K562 (cell line): ENCODE data around the gene TTC27. TPM values are rescaled to one million over a fixed set of nuclear protein-coding genes. Genes with fewer than 3 reads are reported as not detected.
A peak's percentile ranks its signal among the peaks of the same experiment; 100 is the strongest.

Source experiments
- ATAC-seq: fragments of 200-7000 bp; cut with Tn5 transposase; 3 replicates; pipeline ENCODE4 v1.9.1; 2020; ENCODE audit warnings: moderate library complexity
- BruUV-seq: library from RNA; stranded (reverse); fragments of 400-500 nt; replicated peaks from 2 replicates; lab custom pipeline; 2021; lab: Mats Ljungman, UMichigan
- CTCF ChIA-PET: fragments of 300-600 bp; formaldehyde crosslinking; extraction: SDS; loops from one replicate; lab custom pipeline; 2021; ENCODE audit warnings: low intra/inter-chr PET ratio; lab: Yijun Ruan, JAX
- POLR2A ChIA-PET: fragments of 300-600, 350-650 bp; sonication (Branson Sonifier 250); formaldehyde crosslinking; extraction: SDS; loops from one replicate; lab custom pipeline; 2021; ENCODE audit warnings: antibody characterized with exemption, inconsistent platforms; lab: Yijun Ruan, JAX
- DNase-seq, 4 experiments: peaks; one replicate each; pipeline versions ENCODE4 v3.0.0 to v3.0.0-alpha.2; 2011 to 2018; ENCODE audit warnings: low spot score in 3 of 4, mixed read lengths in 3 of 4; ENCODE audit errors: extremely low read depth in 1 of 4
- FAIRE-seq: peaks from 2 replicates; lab custom pipeline; 2011; peaks lifted over from hg19 to GRCh38; lab: Jason Lieb, UNC
- H2AFZ ChIP-seq: 2 replicates; pipeline ENCODE4 v1.6.0; 2011; ENCODE audit warnings: low read depth, low read length, control low read depth, inconsistent platforms
- H3K27ac ChIP-seq: fragments of 200-600 bp; 3 replicates; pipeline ENCODE4 v1.8.0; 2011; ENCODE audit warnings: low read depth, mild to moderate bottlenecking, control low read depth, inconsistent platforms, low read length, moderate library complexity, mixed read lengths; ENCODE audit errors: extremely low read depth
- H3K27me3 ChIP-seq, 2 experiments: fragments of 300-600 bp in 1 of 2; 2 replicates in 1 of 2; 3 replicates in 1 of 2; pipeline versions ENCODE4 v1.6.0 to v1.8.0; 2011; ENCODE audit warnings: inconsistent platforms in 2 of 2, low read length in 2 of 2, mild to moderate bottlenecking in 1 of 2, mixed read lengths in 1 of 2, moderate library complexity in 1 of 2; ENCODE audit not compliant: control insufficient read depth in 2 of 2, insufficient read depth in 2 of 2
- H3K36me3 ChIP-seq: fragments of 300-600 bp; 3 replicates; pipeline ENCODE4 v1.8.0; 2011; ENCODE audit warnings: mild to moderate bottlenecking, low read length, inconsistent platforms; ENCODE audit not compliant: control insufficient read depth, insufficient read depth
- H3K4me1 ChIP-seq, 2 experiments: fragments of 200-600 bp in 1 of 2; replicated peaks in 1 of 2; 2 replicates in 1 of 2; 3 replicates in 1 of 2; pipeline versions ENCODE4 v1.5.1 to v1.8.0; 2011; ENCODE audit warnings: inconsistent platforms in 2 of 2, low read length in 2 of 2, mild to moderate bottlenecking in 1 of 2, mixed read lengths in 1 of 2, moderate library complexity in 1 of 2; ENCODE audit not compliant: control insufficient read depth in 2 of 2, insufficient read depth in 2 of 2
- H3K4me2 ChIP-seq: 2 replicates; pipeline ENCODE4 v1.6.1; 2011; ENCODE audit warnings: low read length, control low read depth, inconsistent platforms, mixed read lengths; ENCODE audit not compliant: insufficient read depth
- H3K4me3 ChIP-seq: fragments of 200-600 bp; sonication (generic), shearing (Covaris generic); 2 replicates; pipeline ENCODE4 v1.5.1; 2016; ENCODE audit warnings: control low read depth, inconsistent platforms
- H3K79me2 ChIP-seq: fragments of 200-600 bp; 3 replicates; pipeline ENCODE4 v1.8.0; 2011; ENCODE audit warnings: low read length, inconsistent platforms; ENCODE audit not compliant: control insufficient read depth, insufficient read depth
- H3K9ac ChIP-seq, 2 experiments: 2 replicates each; pipeline versions ENCODE4 v1.6.0 to v1.6.1; 2011; ENCODE audit warnings: low read depth in 2 of 2, low read length in 2 of 2, control low read depth in 1 of 2, inconsistent platforms in 1 of 2, mild to moderate bottlenecking in 1 of 2, mixed read lengths in 1 of 2; ENCODE audit not compliant: insufficient read depth in 1 of 2
- H3K9me1 ChIP-seq: one replicate; pipeline ENCODE4 v1.6.0; 2011; ENCODE audit warnings: inconsistent platforms, mild to moderate bottlenecking, low read length, moderate library complexity; ENCODE audit not compliant: control insufficient read depth, insufficient read depth
- H3K9me3 ChIP-seq: replicated peaks from 2 replicates; pipeline ENCODE4 v1.5.1; 2011; ENCODE audit warnings: low read depth, low read length, inconsistent platforms; ENCODE audit not compliant: control insufficient read depth, insufficient read depth
- H4K20me1 ChIP-seq: replicated peaks from 2 replicates; pipeline ENCODE4 v1.6.1; 2011; ENCODE audit warnings: low read length, inconsistent platforms, mixed read lengths; ENCODE audit not compliant: control insufficient read depth, insufficient read depth
- GTF2A2 ChIP-seq: IDR thresholded peaks from 2 replicates; pipeline ENCODE4 v1.6.1; 2016; ENCODE audit warnings: mild to moderate bottlenecking, missing genetic modification characterization, missing compliant biosample characterization
- JUND ChIP-seq, 2 experiments: IDR thresholded peaks; 2 replicates in 1 of 2; 3 replicates in 1 of 2; pipeline ENCODE4 v1.6.1; 2011; ENCODE audit warnings: borderline replicate concordance in 2 of 2, low read depth in 2 of 2, low read length in 2 of 2, improper control_type of control experiment in 1 of 2, missing biosample characterization in 1 of 2, missing genetic modification characterization in 1 of 2, missing genetic modification reagents in 1 of 2
- KAT7 ChIP-seq: sonication (generic); formaldehyde crosslinking; IDR thresholded peaks from 2 replicates; pipeline ENCODE4 v1.8.0; 2022; ENCODE audit warnings: missing genetic modification reagents, mild to moderate bottlenecking, borderline replicate concordance
- KDM1A ChIP-seq, 2 experiments: fragments of 450-650 bp; IDR thresholded peaks; 2 replicates each; pipeline ENCODE4 v1.6.1; 2016; ENCODE audit warnings: mild to moderate bottlenecking in 2 of 2
- MCM2 ChIP-seq: fragments of 450-650 bp; IDR thresholded peaks from 2 replicates; pipeline ENCODE4 v1.6.1; 2017; ENCODE audit warnings: low read depth, mild to moderate bottlenecking
- MEF2A ChIP-seq: IDR thresholded peaks from 2 replicates; pipeline ENCODE4 v1.6.1; 2011; ENCODE audit warnings: low read depth, mild to moderate bottlenecking, low read length, moderate library complexity; ENCODE audit not compliant: control insufficient read depth
- MEF2D ChIP-seq: conservative IDR thresholded peaks from 2 replicates; pipeline ENCODE4 v1.6.1; 2016; ENCODE audit warnings: low read depth, missing genetic modification characterization, missing compliant biosample characterization
- NFE2 ChIP-seq: IDR thresholded peaks from 2 replicates; pipeline ENCODE4 v1.6.1; 2014; ENCODE audit warnings: antibody characterized with exemption, low read depth
- RBFOX2 ChIP-seq: fragments of 200-400 bp; formaldehyde crosslinking; IDR thresholded peaks from 2 replicates; pipeline ENCODE4 v1.6.1; 2017; ENCODE audit warnings: low read depth, mild to moderate bottlenecking, low read length, moderate library complexity
- RFX1 ChIP-seq: fragments of 450-650 bp; IDR thresholded peaks from 2 replicates; pipeline ENCODE4 v1.6.1; 2016; ENCODE audit warnings: mild to moderate bottlenecking, moderate library complexity
- SRSF1 ChIP-seq: fragments of 200-400 bp; formaldehyde crosslinking; IDR thresholded peaks from 2 replicates; pipeline ENCODE4 v1.6.1; 2017; ENCODE audit warnings: mild to moderate bottlenecking, low read depth, low read length, moderate library complexity
- THRA ChIP-seq: fragments of 450-650 bp; IDR thresholded peaks from 2 replicates; pipeline ENCODE4 v1.6.1; 2017; ENCODE audit warnings: mild to moderate bottlenecking, moderate library complexity
- YBX1 ChIP-seq: fragments of 450-650 bp; IDR thresholded peaks from 2 replicates; pipeline ENCODE4 v1.7.1; 2016; ENCODE audit warnings: mild to moderate bottlenecking
- ZNF24 ChIP-seq: fragments of 450-650 bp; IDR thresholded peaks from 2 replicates; pipeline ENCODE4 v1.6.1; 2016
- ZNF384 ChIP-seq: IDR thresholded peaks from 2 replicates; pipeline ENCODE4 v1.6.1; 2012; ENCODE audit warnings: low read depth, low read length, improper control_type of control experiment
- in situ Hi-C: fragments of 300-500 bp; cut with MboI; formaldehyde crosslinking; loops from 4 replicates; pipeline ENCODE4 v1.15.0; 2018; ENCODE audit warnings: inconsistent platforms, mixed read lengths
- intact Hi-C: fragments of 100-400 bp; cut with micrococcal nuclease; formaldehyde crosslinking; loops from 2 replicates; pipeline ENCODE4 v1.14.2; 2022
- polyA plus RNA-seq, 8 experiments: library from polyadenylated mRNA; depleted of rRNA in 4 of 8; stranded (reverse) in 5 of 8; unstranded in 3 of 8; fragments of >200 nt; fragmentation: Nextera tagmentation in 2 of 8; fragmentation: Illumina TruSeq in 1 of 8; extraction: Ambion mirVana in 2 of 8; extraction: Trizol in 1 of 8; gene quantifications; 2 replicates each; pipeline versions ENCODE4 v1.2.1 to v1.2.3, GENCODE V29; 2011 to 2014; ENCODE audit warnings: inconsistent platforms in 1 of 8, missing spikeins in 1 of 8
- total RNA-seq, 7 experiments: library from RNA; depleted of rRNA in 6 of 7; stranded (reverse); fragments of >200 nt in 6 of 7; fragmentation: Illumina TruSeq in 2 of 7; extraction: Trizol in 2 of 7; gene quantifications; 2 replicates each; pipeline versions ENCODE4 v1.2.1 to v1.2.3, GENCODE V29; 2011 to 2021; ENCODE audit warnings: low replicate concordance in 1 of 7
- TF ChIP-seq, protein P1 (sequence below): sonication (generic); formaldehyde crosslinking; IDR thresholded peaks from 2 replicates; pipeline ENCODE4 v1.4.0; 2020; ENCODE audit warnings: mild to moderate bottlenecking, missing genetic modification reagents
- TF ChIP-seq, protein P2 (sequence below): fragments of 250-450 bp; sonication (Bioruptor Pico); IDR thresholded peaks from 2 replicates; pipeline ENCODE4 v1.5.0; 2020; ENCODE audit warnings: mild to moderate bottlenecking

Gene TTC27
- total and polyA plus RNA-seq, 9 of the 15 experiments (the other 6 are each of a cell fraction or from before 2014, with no cell fraction given), result 44.3 to 93.4 (median 57.3) TPM

DNA sequence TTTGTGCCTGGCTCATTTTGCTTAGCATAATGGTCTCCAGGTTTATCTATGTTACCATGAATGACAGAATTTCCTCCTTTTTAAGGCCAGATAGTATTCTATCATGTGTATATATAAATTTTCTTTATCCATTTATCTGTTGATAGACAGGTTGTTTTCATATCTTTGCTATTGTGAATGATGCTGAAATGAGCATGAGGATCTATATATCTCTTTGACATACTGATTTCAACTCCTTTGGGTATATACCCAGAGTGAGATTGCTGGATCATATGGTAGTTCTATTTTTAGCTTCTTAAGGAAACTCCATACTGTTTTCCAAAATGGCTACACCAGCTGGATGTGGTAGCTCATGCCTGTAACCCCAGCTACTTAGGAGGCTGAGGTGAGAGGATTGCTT is 232.5 kb downstream of the TTC27 start:
- H3K36me3 ChIP-seq, result no peaks in the 10 kb centered on the region
- CTCF ChIA-PET, result no interaction called here
- DNase-seq (no peak), ATAC-seq (no peak), FAIRE-seq (no peak)
- H3K4me3 ChIP-seq, result no peak overlapping the region
- BruUV-seq, result no TSS peak
- intact Hi-C loops (no loop called here), in situ Hi-C loops (no loop called here)
- H3K79me2 ChIP-seq, result no peaks in the 10 kb centered on the region
- no peak overlapping the region for H3K4me2 ChIP-seq
- no peak overlapping the region for H2AFZ ChIP-seq
- H3K27ac ChIP-seq, result no peak overlapping the region
- POLR2A ChIA-PET, result no interaction called here
- peaks cover 0 to 24% of the 10 kb centered on the region in 2 experiments; a peak in 3 of 5 replicates for H3K27me3 ChIP-seq
- H3K9ac ChIP-seq, result no peak overlapping the region
- H4K20me1 ChIP-seq, result no peaks in the 10 kb centered on the region
- TF ChIP-seq RBFOX2 (no peak), ZNF384 (no peak), SRSF1 (no peak), YBX1 (no peak), NFE2 (no peak), GTF2A2 (tag) (no peak), ZNF24 (no peak), JUND (IDR thresholded peaks at IDR 0.05; ENCODE audit: borderline replicate concordance, low read depth, low read length) (no peak), JUND (tag; IDR thresholded peaks at IDR 0.05; ENCODE audit: borderline replicate concordance, low read depth, low read length) (no peak), MCM2 (no peak), KAT7 (no peak), KDM1A (IDR thresholded peaks at IDR 0.05) (no peak), MEF2A (0 out of 2 replicates have a peak, but pooled peaks have one; percentile 14), THRA (no peak), RFX1 (no peak), MEF2D (peak; percentile 75)
- TF ChIP-seq, protein P1, sequence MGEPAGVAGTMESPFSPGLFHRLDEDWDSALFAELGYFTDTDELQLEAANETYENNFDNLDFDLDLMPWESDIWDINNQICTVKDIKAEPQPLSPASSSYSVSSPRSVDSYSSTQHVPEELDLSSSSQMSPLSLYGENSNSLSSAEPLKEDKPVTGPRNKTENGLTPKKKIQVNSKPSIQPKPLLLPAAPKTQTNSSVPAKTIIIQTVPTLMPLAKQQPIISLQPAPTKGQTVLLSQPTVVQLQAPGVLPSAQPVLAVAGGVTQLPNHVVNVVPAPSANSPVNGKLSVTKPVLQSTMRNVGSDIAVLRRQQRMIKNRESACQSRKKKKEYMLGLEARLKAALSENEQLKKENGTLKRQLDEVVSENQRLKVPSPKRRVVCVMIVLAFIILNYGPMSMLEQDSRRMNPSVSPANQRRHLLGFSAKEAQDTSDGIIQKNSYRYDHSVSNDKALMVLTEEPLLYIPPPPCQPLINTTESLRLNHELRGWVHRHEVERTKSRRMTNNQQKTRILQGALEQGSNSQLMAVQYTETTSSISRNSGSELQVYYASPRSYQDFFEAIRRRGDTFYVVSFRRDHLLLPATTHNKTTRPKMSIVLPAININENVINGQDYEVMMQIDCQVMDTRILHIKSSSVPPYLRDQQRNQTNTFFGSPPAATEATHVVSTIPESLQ, result no peak
- TF ChIP-seq, protein P2, sequence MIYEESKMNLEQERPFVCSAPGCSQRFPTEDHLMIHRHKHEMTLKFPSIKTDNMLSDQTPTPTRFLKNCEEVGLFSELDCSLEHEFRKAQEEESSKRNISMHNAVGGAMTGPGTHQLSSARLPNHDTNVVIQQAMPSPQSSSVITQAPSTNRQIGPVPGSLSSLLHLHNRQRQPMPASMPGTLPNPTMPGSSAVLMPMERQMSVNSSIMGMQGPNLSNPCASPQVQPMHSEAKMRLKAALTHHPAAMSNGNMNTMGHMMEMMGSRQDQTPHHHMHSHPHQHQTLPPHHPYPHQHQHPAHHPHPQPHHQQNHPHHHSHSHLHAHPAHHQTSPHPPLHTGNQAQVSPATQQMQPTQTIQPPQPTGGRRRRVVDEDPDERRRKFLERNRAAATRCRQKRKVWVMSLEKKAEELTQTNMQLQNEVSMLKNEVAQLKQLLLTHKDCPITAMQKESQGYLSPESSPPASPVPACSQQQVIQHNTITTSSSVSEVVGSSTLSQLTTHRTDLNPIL (CRISPR knock-in tag), result no peak
- no peaks in the 10 kb centered on the region for H3K9me3 ChIP-seq
- peaks cover 0 to 4% of the 10 kb centered on the region in 2 experiments; a peak in 2 of 5 replicates for H3K4me1 ChIP-seq
- no peaks in the 10 kb centered on the region for H3K9me1 ChIP-seq
